ENCODE data around the gene NANOS3.

NANOS3 gene

DNA sequence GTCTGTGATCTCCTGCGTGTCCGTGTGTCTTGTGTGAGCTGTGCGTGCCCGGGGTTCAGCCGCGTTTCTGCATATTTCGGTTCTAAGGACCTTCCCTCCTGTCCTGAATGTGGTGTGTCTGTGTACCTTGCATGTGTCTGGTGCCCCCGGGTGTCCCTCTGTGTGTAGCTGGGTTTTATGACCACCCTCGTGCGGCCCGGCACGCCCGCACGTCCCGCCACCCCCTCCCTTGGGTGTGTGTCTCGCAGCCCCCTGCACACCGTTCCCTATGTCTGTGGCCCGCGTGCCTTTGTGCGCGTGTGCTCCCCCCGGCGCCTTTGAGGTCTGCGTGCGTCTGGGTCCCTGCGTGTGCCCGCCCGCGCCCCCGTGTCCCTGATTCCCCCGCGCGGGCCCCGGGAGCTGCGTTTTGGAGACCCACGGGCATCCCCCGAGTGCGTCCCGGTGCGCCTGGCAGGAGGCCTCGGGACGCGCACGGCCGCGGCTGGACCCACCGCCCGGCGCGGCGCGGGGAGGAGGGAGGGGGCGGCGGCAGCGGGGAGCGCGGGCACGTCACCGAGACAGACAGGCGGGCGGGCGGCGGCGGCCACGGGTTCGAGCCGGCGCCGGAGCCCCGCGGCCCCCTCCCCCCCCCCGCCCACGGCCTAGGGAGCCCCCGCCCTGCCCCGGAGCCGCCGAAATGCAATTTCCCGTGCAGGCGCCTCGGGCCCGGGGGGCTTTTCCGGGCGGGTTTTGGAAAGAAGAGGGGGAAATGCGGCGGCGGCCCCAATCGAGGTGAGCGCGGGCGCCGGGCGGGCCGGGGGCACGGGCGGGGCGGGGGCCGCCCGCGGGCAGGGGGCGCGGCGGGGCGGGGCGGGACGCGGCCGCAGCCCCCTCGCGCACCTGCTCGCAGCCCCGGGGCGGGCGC is 12.0 kb upstream of the NANOS3 start:
- DNase-seq = no peak

DNA sequence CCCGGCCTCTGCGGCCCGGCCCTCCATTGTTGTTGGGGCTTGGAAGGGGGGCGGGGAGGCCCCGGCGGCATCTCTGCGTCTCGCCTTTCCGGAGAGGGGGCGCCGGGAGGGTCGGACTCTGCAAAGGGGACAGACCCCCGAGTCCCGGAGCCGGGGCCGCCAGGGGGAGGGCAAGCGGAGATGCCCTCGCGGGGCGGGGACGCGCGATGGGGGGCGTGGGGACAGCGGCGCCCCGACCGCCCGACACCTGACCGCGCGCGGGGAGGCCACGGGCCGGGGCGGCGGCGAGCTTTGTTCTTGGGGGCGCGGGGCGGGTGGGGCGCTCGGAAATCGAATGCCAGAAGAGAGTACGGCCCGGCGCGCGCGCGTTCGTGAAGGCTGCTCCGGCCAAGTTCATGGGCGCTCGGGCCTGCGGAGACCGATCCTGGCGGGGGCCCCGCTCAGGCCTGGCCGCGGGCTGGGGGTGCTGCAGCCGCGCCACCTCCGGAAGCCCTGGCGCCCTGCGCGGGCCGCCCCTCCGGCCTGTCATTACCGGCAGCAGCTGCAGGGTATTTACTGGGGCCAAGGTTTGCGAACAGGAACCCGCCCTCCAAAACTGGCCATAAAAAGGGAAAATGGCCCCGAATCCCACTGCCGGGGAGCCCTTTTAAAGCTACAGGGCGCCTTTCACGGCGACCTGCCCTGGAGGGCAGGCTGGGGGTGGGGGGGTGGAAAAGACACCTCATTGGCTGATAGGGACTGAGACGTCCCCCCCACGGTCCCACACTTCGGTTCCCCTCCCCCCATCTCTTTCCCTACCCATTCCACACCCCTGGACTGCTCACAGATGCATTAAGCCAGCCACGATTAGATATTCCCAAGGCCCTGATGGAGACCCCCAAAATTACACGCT is 11.1 kb upstream of the NANOS3 start:
- no peak for DNase-seq

DNA sequence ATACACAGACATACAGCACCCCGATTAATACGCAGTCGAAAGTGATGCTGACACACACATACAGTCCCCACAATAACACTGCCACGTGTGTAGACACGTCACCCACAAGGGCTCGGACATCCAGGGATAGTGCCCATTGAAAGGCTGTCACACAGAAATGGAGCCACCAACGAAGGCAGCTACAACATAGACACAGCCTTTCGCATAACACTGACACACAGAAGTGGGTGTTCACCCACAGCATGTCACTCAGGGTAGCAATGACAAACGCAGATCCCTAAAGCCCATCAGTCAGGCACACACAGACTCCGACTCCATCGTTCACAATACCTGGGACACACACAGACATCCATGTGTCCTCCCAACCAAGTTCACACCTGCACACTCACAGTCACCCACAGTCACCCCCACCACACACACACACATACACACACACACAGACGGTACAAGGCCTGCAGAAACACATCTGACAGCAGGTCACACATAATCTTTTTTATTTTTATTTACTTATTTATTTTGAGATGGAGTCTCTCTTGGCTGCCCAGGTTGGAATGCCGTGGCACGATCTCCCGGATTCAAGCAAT is 10.4 kb upstream of the NANOS3 start:
- no peak for DNase-seq

DNA sequence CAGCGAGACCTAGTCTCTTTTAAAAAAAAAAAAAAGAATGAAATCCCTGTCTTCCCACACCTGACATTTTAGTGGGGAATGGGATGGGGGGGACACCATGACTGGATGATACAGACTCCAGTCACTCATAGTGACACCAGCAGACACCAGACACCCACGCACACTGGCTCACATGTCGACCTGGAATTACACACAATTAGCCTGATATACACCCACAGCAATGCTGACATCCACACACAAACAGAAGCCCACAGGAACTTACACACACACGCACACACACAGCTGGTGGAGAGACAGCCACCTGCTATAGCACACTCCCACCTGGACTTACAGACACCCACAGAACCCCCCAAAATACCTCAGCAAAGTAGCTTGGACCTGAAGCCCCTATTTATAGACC is 8.3 kb upstream of the NANOS3 start:
- no peak for DNase-seq

DNA sequence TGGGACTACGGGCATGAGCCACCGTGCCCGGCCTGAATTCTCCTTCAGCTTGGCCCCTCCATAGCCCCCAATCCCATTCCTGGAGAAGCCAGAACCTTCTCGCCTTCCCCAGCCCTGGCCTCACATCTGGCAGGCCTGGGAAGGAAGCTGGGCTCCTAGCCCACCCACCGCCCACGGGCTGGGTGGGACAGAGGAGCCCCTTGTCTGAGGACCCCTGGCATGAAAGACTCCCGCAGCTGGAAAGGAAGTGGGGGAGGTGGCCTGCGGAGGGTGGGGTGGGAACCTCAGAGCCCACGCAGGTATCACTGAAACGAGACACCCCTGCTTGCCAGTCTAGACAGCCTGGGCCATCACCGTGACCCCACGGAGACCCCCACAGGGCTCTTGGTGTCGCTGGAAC is 7.7 kb upstream of the NANOS3 start:
- no peak for DNase-seq

DNA sequence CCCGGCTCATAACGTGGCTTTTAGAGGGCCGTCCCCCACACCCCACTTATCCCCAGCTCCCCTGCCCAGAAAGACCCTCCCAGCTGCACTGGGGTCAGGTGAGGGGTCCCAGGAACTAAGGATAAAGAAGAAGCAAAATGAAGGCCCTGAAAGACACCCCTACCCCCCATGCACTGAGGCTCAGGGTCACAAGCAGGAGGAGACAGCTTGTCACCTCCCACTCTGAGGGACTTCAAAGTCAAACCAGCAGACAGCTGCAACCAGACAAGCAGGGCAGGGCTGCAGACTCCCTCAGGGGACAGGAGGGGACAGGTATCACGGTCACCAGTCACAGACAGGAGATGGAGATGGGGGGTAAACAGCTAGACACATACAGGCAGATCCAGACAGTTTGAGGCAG is 6.1 kb upstream of the NANOS3 start:
- no peak for DNase-seq

DNA sequence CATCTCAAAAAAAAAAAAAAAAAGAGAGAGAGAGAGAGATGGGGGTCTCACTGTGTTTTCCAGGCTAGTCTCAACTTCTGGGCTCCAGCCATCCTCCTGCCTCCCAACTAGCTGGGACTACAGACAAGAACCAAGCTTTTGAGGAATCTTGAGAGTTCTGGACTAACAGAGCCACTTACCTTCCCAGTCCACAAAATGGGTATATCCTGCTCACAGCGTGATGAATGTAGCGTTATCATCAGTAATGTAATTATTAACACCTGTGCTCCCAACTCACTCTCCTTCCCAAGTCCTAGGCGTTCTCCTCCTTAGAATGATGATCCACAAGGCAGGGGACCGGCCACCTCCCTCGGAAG is 4.6 kb upstream of the NANOS3 start:
- no peak for DNase-seq

DNA sequence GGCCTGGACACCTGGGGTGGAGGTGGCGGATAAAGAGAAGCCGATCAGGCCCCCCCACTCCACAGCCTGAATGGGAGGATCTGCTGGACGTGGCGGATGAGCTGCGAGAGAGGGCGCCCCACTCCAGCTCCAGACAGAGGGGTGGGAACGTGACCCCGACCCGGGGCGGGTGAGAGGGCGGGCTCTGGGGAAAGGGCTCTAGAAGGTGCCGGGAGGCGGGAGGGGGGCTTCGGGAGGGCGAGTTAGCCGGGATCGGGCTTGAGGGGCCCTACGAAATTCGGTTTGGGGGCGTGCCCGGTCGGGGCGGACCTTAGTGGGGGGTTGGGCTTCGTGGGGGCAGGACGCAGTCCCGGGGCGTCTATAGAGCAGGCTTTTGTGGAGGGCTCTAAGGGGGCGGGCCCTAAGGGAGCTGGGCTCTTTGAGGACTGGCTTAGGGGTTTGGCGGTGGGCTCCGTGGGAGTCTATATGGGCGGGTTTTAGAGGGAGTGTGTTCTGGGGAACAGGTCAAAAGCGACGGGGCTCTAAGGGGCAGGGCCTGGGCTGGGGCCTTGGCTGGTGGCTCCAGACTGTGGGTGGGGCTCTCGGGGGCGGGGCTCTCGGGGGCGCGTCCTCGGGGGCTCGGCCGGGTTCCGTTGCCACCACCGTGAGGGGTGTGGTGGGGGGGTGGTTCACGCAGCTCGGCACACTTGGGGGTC is 4.1 kb upstream of the NANOS3 start:
- DNase-seq = no peak

DNA sequence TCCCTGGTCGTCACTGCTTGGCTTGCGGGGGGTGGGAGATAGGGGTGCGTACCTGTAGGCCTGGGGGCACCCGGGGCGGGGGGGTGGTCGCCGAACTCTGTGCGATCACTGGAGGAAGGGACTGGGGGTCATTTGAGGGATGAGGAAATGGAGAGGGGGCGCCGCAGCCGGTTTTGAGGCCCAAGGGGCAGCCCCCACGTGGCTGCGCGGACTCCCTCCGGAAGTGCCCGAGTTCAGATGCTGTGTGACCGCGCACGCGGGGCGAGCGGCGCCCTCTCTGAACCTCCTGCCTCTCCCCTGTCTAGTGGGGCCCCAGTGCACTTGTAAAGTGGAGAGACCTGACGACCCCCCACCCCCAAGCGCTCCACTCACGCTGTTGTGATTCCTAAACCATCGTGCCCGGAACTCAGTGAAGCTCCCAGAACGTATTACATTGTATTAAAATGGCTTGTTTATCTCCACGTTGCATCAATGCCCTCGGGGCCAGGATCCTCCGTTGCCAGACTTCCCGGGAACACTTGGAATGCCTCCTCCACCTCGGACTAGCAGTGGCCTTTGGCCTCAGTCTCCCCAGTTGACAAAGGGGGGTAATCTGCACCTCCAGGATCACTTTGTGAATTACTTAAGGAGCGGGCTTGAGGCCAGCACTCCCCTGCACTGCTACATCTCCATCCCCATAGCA is 3.0 kb upstream of the NANOS3 start:
- no peak for DNase-seq

DNA sequence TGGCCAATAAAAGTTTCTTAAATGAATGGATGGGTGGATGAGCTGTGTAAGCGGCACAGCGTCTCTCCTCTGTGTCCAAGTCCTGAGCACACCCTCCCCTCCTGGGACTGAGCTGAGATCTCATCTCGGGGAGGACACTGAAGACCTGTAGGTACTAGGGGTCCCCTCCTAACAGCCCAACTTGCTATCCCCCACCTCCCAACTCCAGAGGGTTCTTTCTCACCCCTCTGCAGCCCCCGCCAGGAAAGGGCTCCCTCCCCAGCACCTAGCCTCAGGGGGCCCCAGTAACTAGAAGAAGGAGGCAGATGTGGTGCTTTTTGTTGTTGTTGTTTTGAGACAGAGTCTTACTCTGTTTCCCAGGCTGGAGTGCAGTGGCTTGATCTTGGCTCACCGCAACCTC is 1.1 kb upstream of the NANOS3 start:
- DNase-seq = no peak

DNA sequence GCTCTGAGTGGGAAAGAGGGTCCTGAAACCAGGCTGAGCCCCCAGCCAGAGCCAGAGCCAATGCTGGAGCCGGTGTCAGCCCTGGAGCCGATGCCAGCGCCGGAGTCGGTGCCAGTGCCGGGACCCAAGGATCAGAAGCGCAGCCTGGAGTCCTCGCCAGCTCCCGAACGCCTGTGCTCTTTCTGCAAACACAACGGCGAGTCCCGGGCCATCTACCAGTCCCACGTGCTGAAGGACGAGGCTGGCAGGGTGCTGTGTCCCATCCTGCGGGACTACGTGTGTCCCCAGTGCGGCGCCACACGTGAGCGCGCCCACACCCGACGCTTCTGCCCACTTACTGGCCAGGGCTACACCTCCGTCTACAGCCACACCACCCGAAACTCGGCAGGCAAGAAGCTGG is 369 bp downstream of the NANOS3 start:
- no peak for DNase-seq

DNA sequence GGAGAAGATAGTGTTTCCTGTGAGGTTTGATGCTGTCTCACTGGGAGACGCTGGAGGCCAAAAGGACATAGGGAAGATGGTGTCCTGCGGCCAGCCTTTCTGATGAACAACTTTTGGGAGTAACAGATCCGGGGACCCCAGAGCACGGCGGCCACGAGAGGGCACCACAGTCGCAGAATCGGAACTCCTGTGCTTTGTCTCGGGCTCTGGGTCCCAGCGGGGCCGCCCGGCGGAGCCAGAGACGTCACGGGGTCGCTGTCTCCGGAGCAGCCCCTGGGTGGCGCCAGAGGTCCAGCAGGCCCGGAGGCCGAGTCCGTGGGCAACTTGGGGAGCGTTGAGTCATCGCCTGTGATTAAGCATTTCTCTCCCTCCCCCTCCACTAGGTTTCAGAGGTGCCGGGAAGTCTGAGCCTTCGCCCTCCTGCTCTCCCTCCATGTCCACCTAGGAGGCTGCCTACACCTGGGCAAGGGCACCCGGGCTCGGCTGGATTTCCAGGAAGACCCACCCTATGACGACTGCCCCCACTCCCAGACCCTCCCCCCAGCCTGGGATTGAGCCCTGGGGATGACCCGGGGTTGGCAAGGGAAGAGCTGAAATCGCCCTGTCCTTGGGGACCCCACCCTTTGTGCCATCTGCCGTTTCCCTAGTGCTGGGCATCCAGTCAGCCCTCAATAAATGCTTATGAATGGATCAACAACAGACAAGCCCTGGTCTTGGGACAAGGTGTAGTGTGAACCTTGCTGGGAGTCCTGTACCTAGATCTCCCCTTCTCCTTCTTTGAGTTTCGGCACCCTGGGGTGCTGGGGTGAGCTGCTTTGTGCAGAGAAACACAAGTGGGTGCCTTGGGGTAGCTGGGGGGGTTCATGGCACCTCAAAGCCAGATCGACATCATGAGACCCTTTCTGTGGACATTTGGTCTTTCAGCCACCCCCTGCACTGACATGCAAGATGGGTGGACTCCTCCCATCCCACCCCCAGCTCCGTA is 3.4 kb downstream of the NANOS3 start:
- DNase-seq = peak; percentile 88

DNA sequence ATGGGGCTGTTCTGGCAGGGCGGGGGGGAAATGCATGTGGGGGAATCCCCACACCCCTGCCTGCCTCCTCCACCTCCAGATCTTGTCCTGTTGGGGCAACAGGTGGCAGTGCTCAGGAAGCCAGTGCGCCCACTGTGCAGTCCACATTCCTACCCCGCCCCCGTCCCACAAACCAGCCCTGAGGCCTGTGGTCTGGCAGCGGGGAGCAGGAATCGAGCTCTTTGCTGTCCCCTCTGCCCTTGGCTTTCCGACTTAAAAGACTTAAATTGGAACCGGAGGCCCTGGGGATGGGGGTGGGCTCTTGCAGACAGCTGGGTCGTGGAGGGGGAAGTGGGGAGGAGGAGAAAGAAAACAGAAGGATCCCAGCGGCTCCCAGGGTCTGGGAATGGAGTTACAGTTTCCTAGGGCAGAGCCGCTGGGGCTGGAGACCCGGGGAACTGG is 4.3 kb downstream of the NANOS3 start:
- peak; percentile 63 for DNase-seq

DNA sequence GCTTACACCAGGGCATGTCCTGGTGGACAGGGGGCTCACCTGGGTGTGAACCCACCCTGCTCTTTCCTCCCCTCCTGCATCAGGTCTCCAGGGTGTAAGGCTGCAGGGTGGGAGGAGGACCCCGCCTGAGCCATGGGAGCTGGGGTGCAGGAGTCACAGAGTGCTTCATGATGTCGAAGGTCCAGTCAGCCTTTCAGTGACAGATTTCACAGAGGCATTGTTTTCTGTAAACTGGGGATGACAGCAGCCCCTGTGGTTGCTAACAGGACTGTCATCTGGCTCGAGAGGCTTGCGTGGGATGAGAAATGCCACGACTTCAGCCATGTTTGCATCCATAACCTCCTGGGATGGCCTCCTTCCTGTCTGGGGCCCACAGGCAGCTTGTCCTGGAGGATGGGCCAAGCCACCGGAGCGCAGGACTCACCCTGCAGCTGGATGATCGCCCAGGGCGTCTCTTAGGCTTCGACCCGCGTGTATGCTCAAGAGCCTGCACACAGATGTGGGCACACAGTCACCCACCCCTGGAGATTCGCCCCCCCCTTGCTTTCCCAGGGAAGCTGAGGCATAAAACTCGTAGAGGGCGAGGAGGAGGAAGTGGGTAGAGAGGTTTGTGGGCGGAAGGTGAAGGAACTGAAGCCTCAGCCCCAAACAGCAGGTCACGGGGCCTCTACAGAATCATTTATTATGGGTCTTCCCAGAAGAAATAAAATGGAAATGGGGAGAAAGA is 4.9 kb downstream of the NANOS3 start:
- peak; percentile 64 for DNase-seq

DNA sequence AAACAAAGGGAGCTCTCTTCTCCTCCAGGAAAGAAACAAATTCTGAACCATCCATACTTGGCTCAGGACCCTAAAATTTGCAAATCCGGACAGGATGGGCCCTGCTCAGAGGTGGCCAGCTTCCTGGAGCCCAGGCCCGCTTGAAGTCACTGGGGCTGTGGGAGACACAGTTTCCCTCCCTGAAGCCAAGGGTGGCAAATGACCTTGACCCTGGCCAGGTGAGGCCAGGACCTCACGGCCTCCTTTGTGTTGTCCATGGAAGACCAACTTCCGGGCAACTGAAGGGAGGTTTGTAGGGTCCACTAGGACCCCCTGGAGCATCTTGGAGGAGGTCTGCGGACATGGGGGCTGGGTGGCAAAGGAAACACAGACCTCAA is 5.5 kb downstream of the NANOS3 start:
- no peak for DNase-seq

DNA sequence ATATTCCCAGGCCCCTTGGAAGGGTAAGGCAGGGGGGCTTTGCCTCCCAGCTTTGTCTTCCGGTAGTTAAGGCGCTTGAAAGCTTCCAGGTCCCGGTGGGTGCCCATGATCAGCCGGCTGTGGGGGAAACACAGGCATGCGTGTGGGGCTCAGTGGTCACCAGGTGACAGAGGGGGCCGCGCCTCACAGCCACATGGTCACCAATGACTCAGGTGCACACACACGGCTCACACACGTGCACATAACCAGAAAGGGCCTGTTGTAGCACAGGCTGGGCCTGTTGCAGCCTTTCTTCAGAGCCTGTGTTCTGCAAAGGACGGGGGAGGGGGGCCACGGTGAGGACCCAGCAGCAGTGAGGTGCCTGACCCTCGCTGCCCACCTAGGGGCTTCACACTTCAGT is 5.9 kb downstream of the NANOS3 start:
- DNase-seq = no peak

DNA sequence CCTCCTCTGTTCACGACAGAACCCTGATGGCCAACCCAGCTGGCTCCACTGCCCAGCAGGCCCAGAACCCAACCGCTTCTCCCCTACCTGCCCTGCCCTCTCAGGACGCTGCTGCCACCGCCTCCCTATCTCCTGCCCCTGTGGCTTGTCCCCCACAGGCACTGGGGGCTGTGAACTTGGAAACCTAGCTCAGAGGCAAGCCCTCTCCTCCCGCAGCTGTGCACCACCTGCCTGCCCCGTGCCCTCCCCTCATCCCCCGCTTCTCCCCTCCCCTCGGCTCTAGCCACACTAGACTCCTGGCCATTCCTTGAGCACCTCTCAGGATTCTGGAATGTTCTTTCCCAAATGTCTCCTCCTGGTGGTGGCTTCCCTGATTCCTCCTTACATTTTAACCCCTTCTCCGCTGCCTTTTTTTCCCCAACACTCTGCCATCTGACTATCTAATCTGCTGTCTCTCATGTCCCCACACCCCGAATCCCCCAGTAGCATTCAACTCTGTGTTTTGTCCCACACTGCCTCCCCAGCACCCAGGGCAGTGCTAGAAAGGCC is 6.7 kb downstream of the NANOS3 start:
- no peak for DNase-seq

DNA sequence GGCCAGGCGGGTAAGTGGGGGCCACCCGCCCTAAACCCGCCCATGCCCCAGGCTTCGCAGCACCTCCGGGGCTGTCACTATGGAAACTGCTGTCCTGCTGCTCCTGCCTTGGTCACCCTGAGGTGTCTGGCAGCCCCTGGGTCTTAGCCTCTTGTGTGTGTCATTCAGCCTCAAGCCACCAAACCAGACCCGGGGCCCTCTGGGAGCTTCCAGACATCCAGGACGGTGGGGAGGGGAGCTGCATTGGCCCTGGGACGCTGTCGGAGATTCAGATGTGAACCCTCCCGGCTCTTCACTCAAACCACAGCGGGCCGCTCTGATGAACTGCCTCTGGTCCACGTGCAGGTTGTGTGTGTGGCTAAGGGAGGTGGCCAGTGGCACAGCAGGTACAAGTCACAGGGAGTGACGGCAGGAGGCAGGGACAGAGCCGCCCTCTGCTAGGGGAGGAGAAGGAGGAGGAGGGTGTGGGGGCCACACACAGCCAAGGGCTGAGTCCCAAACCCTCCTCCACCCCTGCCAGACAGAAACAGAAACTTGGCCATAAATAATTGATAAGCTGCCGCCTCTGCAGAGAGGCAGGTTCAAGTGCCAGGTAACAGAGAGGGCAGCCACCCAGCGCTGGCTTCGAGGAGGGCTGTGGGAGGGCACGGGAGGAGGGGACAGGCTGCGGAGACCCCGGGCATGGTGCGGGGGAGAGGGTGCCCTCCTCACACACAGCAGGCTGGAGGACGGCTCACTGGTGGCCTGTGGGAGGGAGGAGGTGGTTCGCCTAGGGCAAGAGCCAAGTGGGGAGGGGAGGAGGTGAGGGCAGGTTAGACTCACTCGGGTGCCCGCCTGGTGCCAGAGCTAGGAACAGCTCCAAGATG is 8.0 kb downstream of the NANOS3 start:
- peak; percentile 72 for DNase-seq
